H1 (cell line): Measurements from ENCODE around the gene WDR37. TPM values are rescaled to one million over a fixed set of nuclear protein-coding genes. Genes with fewer than 3 reads are reported as not detected.

Experiments
- CEBPB ChIP-seq: IDR thresholded peaks from 2 replicates; pipeline ENCODE4 v1.6.1; 2012; ENCODE audit warnings: low read depth, low read length
- CHD2 ChIP-seq: IDR thresholded peaks from 2 replicates; pipeline ENCODE4 v1.6.1; 2012; ENCODE audit warnings: low read length, improper control_type of control experiment
- CTBP2 ChIP-seq: IDR thresholded peaks from 2 replicates; pipeline ENCODE4 v1.7.0; 2011; ENCODE audit warnings: borderline replicate concordance, mild to moderate bottlenecking, moderate library complexity, mixed read lengths, low read length; ENCODE audit not compliant: insufficient read depth, insufficient read length
- GTF2F1 ChIP-seq: IDR thresholded peaks from 2 replicates; pipeline ENCODE4 v1.6.1; 2012; ENCODE audit warnings: low read depth, low read length, improper control_type of control experiment, borderline replicate concordance
- HDAC2 ChIP-seq, 2 experiments: fragments of 300-600 bp in 1 of 2; sonication (generic) in 1 of 2; IDR thresholded peaks; 2 replicates each; pipeline ENCODE4 v1.6.1; 2011 to 2012; ENCODE audit warnings: low read depth in 2 of 2, low read length in 2 of 2, mild to moderate bottlenecking in 2 of 2, moderate library complexity in 2 of 2, borderline replicate concordance in 1 of 2, inconsistent platforms in 1 of 2
- POLR2AphosphoS5 ChIP-seq: IDR thresholded peaks from 2 replicates; pipeline ENCODE4 v1.6.1; 2011; ENCODE audit warnings: low read depth, low read length
- polyA plus RNA-seq, 7 experiments: library from polyadenylated mRNA; depleted of rRNA in 3 of 7; stranded (reverse) in 5 of 7; unstranded in 2 of 7; fragments of >200 nt in 5 of 7; fragments of 200-250 nt in 2 of 7; gene quantifications; 1 replicate in 5 of 7; 2 replicates in 1 of 7; 4 replicates in 1 of 7; pipeline versions ENCODE4 v1.2.1 to v1.2.3, GENCODE V29; 2011 to 2013; ENCODE audit warnings: missing spikeins in 2 of 7, mixed read lengths in 2 of 7
- total RNA-seq: library from RNA; stranded (reverse); fragmentation: NEBNext Ultra II Directional; extraction: Animal tissue kit (Norgen Biotek cat#: 25700); gene quantifications from 2 replicates; pipeline ENCODE4 v1.2.1, GENCODE V29; 2021
- TF ChIP-seq, protein P1 (sequence below): fragments of 300-600 bp; sonication (generic); IDR thresholded peaks from 2 replicates; pipeline ENCODE4 v1.7.1; 2012; ENCODE audit warnings: low read length, moderate library complexity, mild to moderate bottlenecking, inconsistent platforms; ENCODE audit not compliant: insufficient replicate concordance

Gene WDR37
- total and polyA plus RNA-seq, 2 of the 8 experiments (the other 6 are each of a cell fraction or from before 2014, with no cell fraction given), result 9.6 to 12.0 TPM

DNA sequence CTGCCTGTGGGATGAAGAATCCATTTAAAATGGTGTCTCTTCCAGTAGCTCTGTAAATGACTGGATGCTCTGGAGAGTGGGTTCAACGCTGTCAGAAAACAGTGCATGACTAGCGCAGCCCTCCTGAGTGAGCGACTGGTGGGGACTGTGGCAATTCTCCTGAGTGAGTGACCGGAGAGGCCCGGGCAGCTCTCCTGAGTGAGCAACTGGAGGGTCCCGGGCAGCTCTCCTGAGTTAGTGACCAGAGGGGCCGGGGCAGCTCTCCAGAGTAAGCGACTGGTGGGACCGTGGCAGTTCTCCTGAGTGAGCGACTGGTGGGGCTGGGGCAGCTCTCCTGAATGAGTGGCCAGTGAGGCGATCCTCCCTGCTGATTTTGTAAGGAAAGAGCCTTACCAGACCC is 85.5 kb downstream of the WDR37 start (continued):
- TF ChIP-seq POLR2AphosphoS5, result no peak
- TF ChIP-seq HDAC2 (IDR thresholded peaks at IDR 0.05; ENCODE audit: borderline replicate concordance in 1 of 2, low read depth in 2 of 2, low read length in 2 of 2), result no peak
- no peak for TF ChIP-seq GTF2F1
- TF ChIP-seq CTBP2, result no peak
- TF ChIP-seq CEBPB, result no peak
- TF ChIP-seq CHD2, result no peak
- TF ChIP-seq, protein P1, sequence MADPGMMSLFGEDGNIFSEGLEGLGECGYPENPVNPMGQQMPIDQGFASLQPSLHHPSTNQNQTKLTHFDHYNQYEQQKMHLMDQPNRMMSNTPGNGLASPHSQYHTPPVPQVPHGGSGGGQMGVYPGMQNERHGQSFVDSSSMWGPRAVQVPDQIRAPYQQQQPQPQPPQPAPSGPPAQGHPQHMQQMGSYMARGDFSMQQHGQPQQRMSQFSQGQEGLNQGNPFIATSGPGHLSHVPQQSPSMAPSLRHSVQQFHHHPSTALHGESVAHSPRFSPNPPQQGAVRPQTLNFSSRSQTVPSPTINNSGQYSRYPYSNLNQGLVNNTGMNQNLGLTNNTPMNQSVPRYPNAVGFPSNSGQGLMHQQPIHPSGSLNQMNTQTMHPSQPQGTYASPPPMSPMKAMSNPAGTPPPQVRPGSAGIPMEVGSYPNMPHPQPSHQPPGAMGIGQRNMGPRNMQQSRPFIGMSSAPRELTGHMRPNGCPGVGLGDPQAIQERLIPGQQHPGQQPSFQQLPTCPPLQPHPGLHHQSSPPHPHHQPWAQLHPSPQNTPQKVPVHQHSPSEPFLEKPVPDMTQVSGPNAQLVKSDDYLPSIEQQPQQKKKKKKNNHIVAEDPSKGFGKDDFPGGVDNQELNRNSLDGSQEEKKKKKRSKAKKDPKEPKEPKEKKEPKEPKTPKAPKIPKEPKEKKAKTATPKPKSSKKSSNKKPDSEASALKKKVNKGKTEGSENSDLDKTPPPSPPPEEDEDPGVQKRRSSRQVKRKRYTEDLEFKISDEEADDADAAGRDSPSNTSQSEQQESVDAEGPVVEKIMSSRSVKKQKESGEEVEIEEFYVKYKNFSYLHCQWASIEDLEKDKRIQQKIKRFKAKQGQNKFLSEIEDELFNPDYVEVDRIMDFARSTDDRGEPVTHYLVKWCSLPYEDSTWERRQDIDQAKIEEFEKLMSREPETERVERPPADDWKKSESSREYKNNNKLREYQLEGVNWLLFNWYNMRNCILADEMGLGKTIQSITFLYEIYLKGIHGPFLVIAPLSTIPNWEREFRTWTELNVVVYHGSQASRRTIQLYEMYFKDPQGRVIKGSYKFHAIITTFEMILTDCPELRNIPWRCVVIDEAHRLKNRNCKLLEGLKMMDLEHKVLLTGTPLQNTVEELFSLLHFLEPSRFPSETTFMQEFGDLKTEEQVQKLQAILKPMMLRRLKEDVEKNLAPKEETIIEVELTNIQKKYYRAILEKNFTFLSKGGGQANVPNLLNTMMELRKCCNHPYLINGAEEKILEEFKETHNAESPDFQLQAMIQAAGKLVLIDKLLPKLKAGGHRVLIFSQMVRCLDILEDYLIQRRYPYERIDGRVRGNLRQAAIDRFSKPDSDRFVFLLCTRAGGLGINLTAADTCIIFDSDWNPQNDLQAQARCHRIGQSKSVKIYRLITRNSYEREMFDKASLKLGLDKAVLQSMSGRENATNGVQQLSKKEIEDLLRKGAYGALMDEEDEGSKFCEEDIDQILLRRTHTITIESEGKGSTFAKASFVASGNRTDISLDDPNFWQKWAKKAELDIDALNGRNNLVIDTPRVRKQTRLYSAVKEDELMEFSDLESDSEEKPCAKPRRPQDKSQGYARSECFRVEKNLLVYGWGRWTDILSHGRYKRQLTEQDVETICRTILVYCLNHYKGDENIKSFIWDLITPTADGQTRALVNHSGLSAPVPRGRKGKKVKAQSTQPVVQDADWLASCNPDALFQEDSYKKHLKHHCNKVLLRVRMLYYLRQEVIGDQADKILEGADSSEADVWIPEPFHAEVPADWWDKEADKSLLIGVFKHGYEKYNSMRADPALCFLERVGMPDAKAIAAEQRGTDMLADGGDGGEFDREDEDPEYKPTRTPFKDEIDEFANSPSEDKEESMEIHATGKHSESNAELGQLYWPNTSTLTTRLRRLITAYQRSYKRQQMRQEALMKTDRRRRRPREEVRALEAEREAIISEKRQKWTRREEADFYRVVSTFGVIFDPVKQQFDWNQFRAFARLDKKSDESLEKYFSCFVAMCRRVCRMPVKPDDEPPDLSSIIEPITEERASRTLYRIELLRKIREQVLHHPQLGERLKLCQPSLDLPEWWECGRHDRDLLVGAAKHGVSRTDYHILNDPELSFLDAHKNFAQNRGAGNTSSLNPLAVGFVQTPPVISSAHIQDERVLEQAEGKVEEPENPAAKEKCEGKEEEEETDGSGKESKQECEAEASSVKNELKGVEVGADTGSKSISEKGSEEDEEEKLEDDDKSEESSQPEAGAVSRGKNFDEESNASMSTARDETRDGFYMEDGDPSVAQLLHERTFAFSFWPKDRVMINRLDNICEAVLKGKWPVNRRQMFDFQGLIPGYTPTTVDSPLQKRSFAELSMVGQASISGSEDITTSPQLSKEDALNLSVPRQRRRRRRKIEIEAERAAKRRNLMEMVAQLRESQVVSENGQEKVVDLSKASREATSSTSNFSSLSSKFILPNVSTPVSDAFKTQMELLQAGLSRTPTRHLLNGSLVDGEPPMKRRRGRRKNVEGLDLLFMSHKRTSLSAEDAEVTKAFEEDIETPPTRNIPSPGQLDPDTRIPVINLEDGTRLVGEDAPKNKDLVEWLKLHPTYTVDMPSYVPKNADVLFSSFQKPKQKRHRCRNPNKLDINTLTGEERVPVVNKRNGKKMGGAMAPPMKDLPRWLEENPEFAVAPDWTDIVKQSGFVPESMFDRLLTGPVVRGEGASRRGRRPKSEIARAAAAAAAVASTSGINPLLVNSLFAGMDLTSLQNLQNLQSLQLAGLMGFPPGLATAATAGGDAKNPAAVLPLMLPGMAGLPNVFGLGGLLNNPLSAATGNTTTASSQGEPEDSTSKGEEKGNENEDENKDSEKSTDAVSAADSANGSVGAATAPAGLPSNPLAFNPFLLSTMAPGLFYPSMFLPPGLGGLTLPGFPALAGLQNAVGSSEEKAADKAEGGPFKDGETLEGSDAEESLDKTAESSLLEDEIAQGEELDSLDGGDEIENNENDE, result no peak
